Left hindlimb (tissue), 1 donor: ENCODE measurements around the gene KIF23.
"Not testable (repeated sequence)": the region's sequence is repeated elsewhere in the genome, so short reads cannot be mapped to it uniquely, and the experiment has no call there.

Source experiments
- DNase-seq: peaks from one replicate; pipeline ENCODE4 v3.0.0-alpha.2; 2018

Gene KIF23

GRCh38 chr15:69413822-69414700 is at the start of gene KIF23:
Gene KIF23, plus strand, starts transcription at chr15:69414349. Its CDS starts 117 bp downstream, at chr15:69414466.
- peak; percentile 94 for DNase-seq

GRCh38 chr15:69367236-69367635 is 46.9 kb upstream of the KIF23 start:
- no peak for DNase-seq

GRCh38 chr15:69369631-69370030 is 44.5 kb upstream of the KIF23 start:
- DNase-seq = no peak

- DNase-seq = no peak
Observed at GRCh38 chr15:69373406-69373805, 40.7 kb upstream of the KIF23 start.

GRCh38 chr15:69375151-69375790 is 38.9 kb upstream of the KIF23 start:
- no peak for DNase-seq

GRCh38 chr15:69377216-69377970 is 36.8 kb upstream of the KIF23 start:
- DNase-seq = no peak

- DNase-seq = no peak
Observed at GRCh38 chr15:69380100-69380725, 33.9 kb upstream of the KIF23 start.

- no peak for DNase-seq
Observed at GRCh38 chr15:69380726-69381105, 33.4 kb upstream of the KIF23 start.

GRCh38 chr15:69382176-69382575 is 32.0 kb upstream of the KIF23 start:
- DNase-seq = not testable (repeated sequence)

- not testable (repeated sequence) for DNase-seq
Observed at GRCh38 chr15:69384066-69384465, 30.1 kb upstream of the KIF23 start.

- no peak for DNase-seq
Observed at GRCh38 chr15:69384626-69385598, 29.2 kb upstream of the KIF23 start.

- DNase-seq = no peak
Observed at GRCh38 chr15:69385831-69386230, 28.3 kb upstream of the KIF23 start.

- DNase-seq = no peak
Observed at GRCh38 chr15:69386284-69386683, 27.9 kb upstream of the KIF23 start.

- DNase-seq = no peak
Observed at GRCh38 chr15:69388260-69388705, 25.9 kb upstream of the KIF23 start.

- no peak for DNase-seq
Observed at GRCh38 chr15:69389426-69389825, 24.7 kb upstream of the KIF23 start.

- no peak for DNase-seq
Observed at GRCh38 chr15:69390575-69390974, 23.6 kb upstream of the KIF23 start.

GRCh38 chr15:69391046-69391757 is 22.9 kb upstream of the KIF23 start:
- no peak for DNase-seq

GRCh38 chr15:69392352-69392751 is 21.8 kb upstream of the KIF23 start:
- DNase-seq = no peak

GRCh38 chr15:69393831-69394491 is 20.2 kb upstream of the KIF23 start:
- DNase-seq = no peak

GRCh38 chr15:69394556-69395282 is 19.4 kb upstream of the KIF23 start:
- DNase-seq = peak; percentile 87
